ENCODE results near the gene APOBR. TPM values are rescaled to one million over a fixed set of nuclear protein-coding genes. Genes with fewer than 3 reads are reported as not detected.

Gene APOBR
- total and polyA plus RNA-seq, 2 donors (not counting 1 experiment from before 2014, with no cell fraction given): 0.81 to 2.6 TPM

GRCh38 chr16:28502290-28502689 lies 7.8 kb downstream of the APOBR start:
- CTCF ChIA-PET: no interaction called here
- Histone ChIP-seq H3K9me3 (ENCODE audit: control extremely low read depth in 1 of 3, control insufficient read depth in 2 of 3, insufficient read depth in 1 of 3, low read length in 2 of 3) (peaks cover 0 to 4% (median 0%) of the 10 kb centered on the region in 3 donors), H3K27ac (ENCODE audit: low read length in 2 of 2) (no peak overlapping the region), H2AFZ (ENCODE audit: insufficient read depth, low read depth, low read length, poor library complexity, severe bottlenecking) (no peak overlapping the region), H3K4me3 (ENCODE audit: control extremely low read depth in 1 of 5, extremely low read depth in 1 of 5, insufficient read depth in 1 of 5, low read depth in 2 of 5, low read length in 4 of 5) (no peak overlapping the region), H3K79me2 (ENCODE audit: control insufficient read depth, insufficient read depth, low read length) (no peaks in the 10 kb centered on the region), H4K20me1 (ENCODE audit: control insufficient read depth, insufficient read depth, low read length, poor library complexity, severe bottlenecking) (no peaks in the 10 kb centered on the region), H3K4me2 (replicated peaks; ENCODE audit: low read depth, low read length, poor library complexity, severe bottlenecking) (no peak overlapping the region), H3K4me1 (ENCODE audit: control insufficient read depth in 2 of 2, insufficient read depth in 2 of 2, low read length in 2 of 2) (peaks cover 0 to 13% of the 10 kb centered on the region in 2 donors), H3K36me3 (replicated peaks in 1 of 2; ENCODE audit: control extremely low read depth in 1 of 2, control insufficient read depth in 1 of 2, extremely low read depth in 1 of 2, insufficient read depth in 2 of 2, low read length in 1 of 2) (no peaks in the 10 kb centered on the region), H3K27me3 (replicated peaks in 1 of 4; ENCODE audit: control extremely low read depth in 1 of 4, control insufficient read depth in 3 of 4, insufficient read depth in 4 of 4, low read length in 3 of 4) (peaks cover 0 to 5% (median 0%) of the 10 kb centered on the region in 4 experiments), H3K9ac (ENCODE audit: low read length) (no peak overlapping the region)
- ATAC-seq (ENCODE audit: low read depth): no peak
- TF ChIP-seq EZH2 (IDR thresholded peaks at IDR 0.05; ENCODE audit: borderline replicate concordance, insufficient read depth, low read depth, low read length, poor library complexity, severe bottlenecking) (no peak), CTCF (IDR thresholded peaks at IDR 0.05) (no peak)
- 92% methylated on average over 2 of the region's 2 CpGs for WGBS (ENCODE audit: insufficient coverage)
- Mint-ChIP-seq H3K4me3 (no peak overlapping the region), H3K27ac (no peak overlapping the region), H3K9me3 (ENCODE audit: insufficient read depth) (no peaks in the 10 kb centered on the region), H3K4me1 (peaks cover 23% of the 10 kb centered on the region), H3K27me3 (peaks cover 5% of the 10 kb centered on the region)
- no peak for DNase-seq
- POLR2A ChIA-PET: no interaction called here
- intact Hi-C loops (cut with micrococcal nuclease): no loop called here

- ChIA-PET CTCF (no interaction called here), POLR2A (no interaction called here)
- Mint-ChIP-seq H3K27ac (peak overlapping the region; percentile 32), H3K9me3 (ENCODE audit: insufficient read depth) (no peaks in the 10 kb centered on the region), H3K4me1 (peaks cover 33% of the 10 kb centered on the region), H3K4me3 (no peak overlapping the region), H3K27me3 (peaks cover 5% of the 10 kb centered on the region)
- H3K36me3 ChIP-seq (replicated peaks in 1 of 2; ENCODE audit: control extremely low read depth in 1 of 2, control insufficient read depth in 1 of 2, extremely low read depth in 1 of 2, insufficient read depth in 2 of 2, low read length in 1 of 2): no peaks in the 10 kb centered on the region
- H3K4me3 ChIP-seq (ENCODE audit: control extremely low read depth in 1 of 5, extremely low read depth in 1 of 5, insufficient read depth in 1 of 5, low read depth in 2 of 5, low read length in 4 of 5): no peak overlapping the region
- ATAC-seq (ENCODE audit: low read depth) (no peak), DNase-seq (no peak)
- peaks cover 10 to 26% of the 10 kb centered on the region in 2 donors for H3K4me1 ChIP-seq (ENCODE audit: control insufficient read depth in 2 of 2, insufficient read depth in 2 of 2, low read length in 2 of 2)
- H3K79me2 ChIP-seq (ENCODE audit: control insufficient read depth, insufficient read depth, low read length): no peaks in the 10 kb centered on the region
- intact Hi-C loops (cut with micrococcal nuclease): no loop called here
- peaks cover 0 to 10% (median 0%) of the 10 kb centered on the region in 3 donors for H3K9me3 ChIP-seq (ENCODE audit: control extremely low read depth in 1 of 3, control insufficient read depth in 2 of 3, insufficient read depth in 1 of 3, low read length in 2 of 3)
- peaks cover 0 to 5% (median 0%) of the 10 kb centered on the region in 4 experiments for H3K27me3 ChIP-seq (replicated peaks in 1 of 4; ENCODE audit: control extremely low read depth in 1 of 4, control insufficient read depth in 3 of 4, insufficient read depth in 4 of 4, low read length in 3 of 4)
- H4K20me1 ChIP-seq (ENCODE audit: control insufficient read depth, insufficient read depth, low read length, poor library complexity, severe bottlenecking): no peaks in the 10 kb centered on the region
- no peak overlapping the region for H3K9ac ChIP-seq (ENCODE audit: low read length)
- H2AFZ ChIP-seq (ENCODE audit: insufficient read depth, low read depth, low read length, poor library complexity, severe bottlenecking): no peak overlapping the region
- no peak overlapping the region for H3K4me2 ChIP-seq (replicated peaks; ENCODE audit: low read depth, low read length, poor library complexity, severe bottlenecking)
- WGBS (ENCODE audit: insufficient coverage): 80% methylated on average over 8 of the region's 15 CpGs
- TF ChIP-seq EZH2 (IDR thresholded peaks at IDR 0.05; ENCODE audit: borderline replicate concordance, insufficient read depth, low read depth, low read length, poor library complexity, severe bottlenecking) (no peak), CTCF (IDR thresholded peaks at IDR 0.05) (no peak)
- H3K27ac ChIP-seq (ENCODE audit: low read length in 2 of 2): no peak overlapping the region
Observed at GRCh38 chr16:28503470-28504259, 9.2 kb downstream of the APOBR start.

Measured in B cell (primary cell).